Gastroesophageal sphincter (tissue), 3 donors: ENCODE results near the gene YTHDF1.

Experiments used
- POLR2AphosphoS5 ChIP-seq: sonication (generic); formaldehyde crosslinking; IDR thresholded peaks from one replicate; pipeline ENCODE4 v1.6.1; 2017; ENCODE audit warnings: antibody characterized with exemption
- TF ChIP-seq, protein P1 (sequence below), 4 experiments: fragments of 200-600 bp in 2 of 4; fragments of 450-650 bp in 2 of 4; sonication (generic) in 1 of 4; IDR thresholded peaks; one replicate each; pipeline ENCODE4 v1.5.1; 2017 to 2019; ENCODE audit warnings: antibody characterized with exemption in 4 of 4, mild to moderate bottlenecking in 2 of 4, moderate library complexity in 2 of 4

DNA sequence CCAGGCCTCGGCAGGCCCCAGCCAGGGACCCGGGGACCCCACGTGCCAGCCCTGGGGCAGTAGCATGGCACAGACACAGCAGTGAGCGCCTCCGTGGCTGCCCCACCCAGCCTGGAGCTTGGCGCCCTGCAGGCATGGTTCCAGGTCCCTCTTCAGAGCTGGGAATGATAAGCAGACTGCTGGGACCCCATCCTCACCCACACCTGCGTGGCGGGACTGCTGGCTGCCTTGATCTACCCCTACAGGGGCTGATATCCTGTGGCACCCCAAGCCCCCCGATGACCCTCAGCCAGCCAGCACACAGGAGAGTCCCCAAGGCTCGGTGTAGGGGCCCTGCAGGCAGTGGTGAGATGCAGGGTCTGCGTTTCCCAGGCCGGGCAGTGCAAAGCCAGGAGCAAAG, 47.1 kb downstream of the YTHDF1 start:
- TF ChIP-seq, protein P1, sequence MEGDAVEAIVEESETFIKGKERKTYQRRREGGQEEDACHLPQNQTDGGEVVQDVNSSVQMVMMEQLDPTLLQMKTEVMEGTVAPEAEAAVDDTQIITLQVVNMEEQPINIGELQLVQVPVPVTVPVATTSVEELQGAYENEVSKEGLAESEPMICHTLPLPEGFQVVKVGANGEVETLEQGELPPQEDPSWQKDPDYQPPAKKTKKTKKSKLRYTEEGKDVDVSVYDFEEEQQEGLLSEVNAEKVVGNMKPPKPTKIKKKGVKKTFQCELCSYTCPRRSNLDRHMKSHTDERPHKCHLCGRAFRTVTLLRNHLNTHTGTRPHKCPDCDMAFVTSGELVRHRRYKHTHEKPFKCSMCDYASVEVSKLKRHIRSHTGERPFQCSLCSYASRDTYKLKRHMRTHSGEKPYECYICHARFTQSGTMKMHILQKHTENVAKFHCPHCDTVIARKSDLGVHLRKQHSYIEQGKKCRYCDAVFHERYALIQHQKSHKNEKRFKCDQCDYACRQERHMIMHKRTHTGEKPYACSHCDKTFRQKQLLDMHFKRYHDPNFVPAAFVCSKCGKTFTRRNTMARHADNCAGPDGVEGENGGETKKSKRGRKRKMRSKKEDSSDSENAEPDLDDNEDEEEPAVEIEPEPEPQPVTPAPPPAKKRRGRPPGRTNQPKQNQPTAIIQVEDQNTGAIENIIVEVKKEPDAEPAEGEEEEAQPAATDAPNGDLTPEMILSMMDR (IDR thresholded peaks at IDR 0.05) = no peak
- TF ChIP-seq POLR2AphosphoS5 = no peak
